ELF-1 (cell line): Measurements from ENCODE around the gene TIAM2.

Source experiments
- DNase-seq: peaks from one replicate; pipeline ENCODE4 v3.0.0-alpha.2; 2016; ENCODE audit warnings: low read depth, low spot score

TIAM2 gene

GRCh38 chr6:155126727-155127439 is 131.8 kb downstream of the TIAM2 start:
- DNase-seq = peak; percentile 47

- DNase-seq = no peak
Observed at GRCh38 chr6:155128977-155129376, 133.9 kb downstream of the TIAM2 start.

- no peak for DNase-seq
Observed at GRCh38 chr6:155129744-155130143, 134.6 kb downstream of the TIAM2 start.

GRCh38 chr6:155130161-155130853 is 135.2 kb downstream of the TIAM2 start:
- no peak for DNase-seq

GRCh38 chr6:155132617-155133016 is 137.5 kb downstream of the TIAM2 start:
- DNase-seq = no peak

- no peak for DNase-seq
Observed at GRCh38 chr6:155141002-155141401, 145.9 kb downstream of the TIAM2 start.

- DNase-seq = no peak
Observed at GRCh38 chr6:155141512-155141911, 146.4 kb downstream of the TIAM2 start.

- DNase-seq = no peak
Observed at GRCh38 chr6:155142168-155143028, 147.3 kb downstream of the TIAM2 start.

GRCh38 chr6:155143029-155143577 is 148.0 kb downstream of the TIAM2 start:
- DNase-seq = no peak

- no peak for DNase-seq
Observed at GRCh38 chr6:155143578-155144106, 148.5 kb downstream of the TIAM2 start.

- no peak for DNase-seq
Observed at GRCh38 chr6:155146205-155146604, 151.1 kb downstream of the TIAM2 start.

GRCh38 chr6:155147958-155148663 is 153.0 kb downstream of the TIAM2 start:
- no peak for DNase-seq

- no peak for DNase-seq
Observed at GRCh38 chr6:155150967-155151671, 156.0 kb downstream of the TIAM2 start.

GRCh38 chr6:155152211-155153076 is 157.3 kb downstream of the TIAM2 start:
- DNase-seq = peak; percentile 90

- no peak for DNase-seq
Observed at GRCh38 chr6:155154158-155154830, 159.2 kb downstream of the TIAM2 start.

- DNase-seq = no peak
Observed at GRCh38 chr6:155155787-155156447, 160.8 kb downstream of the TIAM2 start.

- DNase-seq = no peak
Observed at GRCh38 chr6:155157101-155157500, 162.0 kb downstream of the TIAM2 start.
